Peyer's patch (tissue), 4 donors: ENCODE results near the gene GADD45G. TPM values are rescaled to one million over a fixed set of nuclear protein-coding genes. Genes with fewer than 3 reads are reported as not detected.

Source experiments
- DNase-seq, 3 donors: peaks; one replicate each; pipeline ENCODE4 v3.0.0-alpha.2; 2017 to 2019
- H3K27ac ChIP-seq, 4 donors: fragments of 200-600 bp; sonication (generic); one replicate each; pipeline ENCODE4 v1.5.1; 2016 to 2019
- H3K27me3 ChIP-seq, 2 donors: fragments of 200-600 bp; sonication (generic); one replicate each; pipeline ENCODE4 v1.5.1; 2019
- H3K36me3 ChIP-seq, 3 donors: fragments of 200-600 bp; sonication (generic); one replicate each; pipeline ENCODE4 v1.5.1; 2016 to 2019
- H3K4me1 ChIP-seq, 4 donors: fragments of 200-600 bp; sonication (generic); one replicate each; pipeline ENCODE4 v1.5.1; 2016 to 2019
- H3K4me3 ChIP-seq, 4 donors: fragments of 200-600 bp; sonication (generic); 1 replicate in 3 of 4; 2 replicates in 1 of 4; pipeline ENCODE4 v1.5.1; 2016 to 2019; ENCODE audit warnings: mild to moderate bottlenecking in 1 of 4
- H3K9me3 ChIP-seq, 4 donors: fragments of 200-600 bp; sonication (generic); one replicate each; pipeline ENCODE4 v1.5.1; 2016 to 2019; ENCODE audit warnings: mild to moderate bottlenecking in 1 of 4
- CTCF ChIP-seq, 6 experiments: fragments of 450-650 bp in 4 of 6; fragments of 200-600 bp in 2 of 6; sonication (generic) in 1 of 6; IDR thresholded peaks; one replicate each; pipeline ENCODE4 v1.5.1; 2017 to 2019; ENCODE audit warnings: antibody characterized with exemption in 6 of 6, mild to moderate bottlenecking in 3 of 6, moderate library complexity in 1 of 6
- POLR2A ChIP-seq, 2 donors: fragments of 450-650 bp; IDR thresholded peaks; one replicate each; pipeline ENCODE4 v1.5.1; 2017; ENCODE audit warnings: antibody characterized with exemption in 2 of 2, mild to moderate bottlenecking in 2 of 2, moderate library complexity in 2 of 2
- total RNA-seq, 4 donors: library from RNA; depleted of rRNA; stranded (reverse); fragments of >200 nt; gene quantifications; one replicate each; pipeline ENCODE4 v1.1.0, GENCODE V29; 2016

Gene GADD45G
- total RNA-seq, 4 donors from 2014 or later: 8.7 to 37.1 (median 12.8) TPM

GRCh38 chr9:89576404-89576839, 28.4 kb upstream of the GADD45G start:
- peak; percentile 48 to 88 (median 74) for TF ChIP-seq CTCF (IDR thresholded peaks at IDR 0.05)
- no peak for TF ChIP-seq POLR2A (IDR thresholded peaks at IDR 0.05)
- H3K9me3 ChIP-seq: no peaks in the 10 kb centered on the region
- no peaks in the 10 kb centered on the region for H3K27me3 ChIP-seq
- H3K36me3 ChIP-seq: no peaks in the 10 kb centered on the region
- H3K4me3 ChIP-seq: no peak overlapping the region
- no peak for DNase-seq
- no peaks in the 10 kb centered on the region for H3K4me1 ChIP-seq
- H3K27ac ChIP-seq: no peak overlapping the region

- H3K4me1 ChIP-seq: no peaks in the 10 kb centered on the region
- H3K36me3 ChIP-seq: no peaks in the 10 kb centered on the region
- no peak for DNase-seq
- H3K9me3 ChIP-seq: no peaks in the 10 kb centered on the region
- no peaks in the 10 kb centered on the region for H3K27me3 ChIP-seq
- TF ChIP-seq CTCF (IDR thresholded peaks at IDR 0.05): no peak
- TF ChIP-seq POLR2A (IDR thresholded peaks at IDR 0.05): no peak
- H3K4me3 ChIP-seq: no peak overlapping the region
- H3K27ac ChIP-seq: no peak overlapping the region
Observed at GRCh38 chr9:89577363-89577762, 27.4 kb upstream of the GADD45G start.

GRCh38 chr9:89579741-89580385, 24.9 kb upstream of the GADD45G start:
- Histone ChIP-seq H3K4me1 (no peaks in the 10 kb centered on the region), H3K9me3 (no peaks in the 10 kb centered on the region)
- peak in 1 of 3 donors; percentile 51 for DNase-seq

GRCh38 chr9:89586311-89586710, 18.5 kb upstream of the GADD45G start:
- no peaks in the 10 kb centered on the region for H3K4me1 ChIP-seq
- no peak for TF ChIP-seq CTCF (IDR thresholded peaks at IDR 0.05)
- no peak for TF ChIP-seq POLR2A (IDR thresholded peaks at IDR 0.05)
- no peak overlapping the region for H3K27ac ChIP-seq
- H3K9me3 ChIP-seq: no peaks in the 10 kb centered on the region
- DNase-seq: no peak
- no peaks in the 10 kb centered on the region for H3K27me3 ChIP-seq
- no peak overlapping the region for H3K4me3 ChIP-seq
- H3K36me3 ChIP-seq: no peaks in the 10 kb centered on the region

More at GRCh38 chr9:89579741-89580385, 24.9 kb upstream of the GADD45G start:
- Histone ChIP-seq H3K4me3 (no peak overlapping the region), H3K27me3 (no peaks in the 10 kb centered on the region), H3K27ac (no peak overlapping the region), H3K36me3 (no peaks in the 10 kb centered on the region)
- TF ChIP-seq CTCF (IDR thresholded peaks at IDR 0.05) (no peak), POLR2A (IDR thresholded peaks at IDR 0.05) (no peak)

- Histone ChIP-seq H3K27me3 (no peaks in the 10 kb centered on the region), H3K4me3 (no peak overlapping the region), H3K36me3 (no peaks in the 10 kb centered on the region), H3K9me3 (no peaks in the 10 kb centered on the region), H3K27ac (no peak overlapping the region), H3K4me1 (no peaks in the 10 kb centered on the region)
- TF ChIP-seq CTCF (IDR thresholded peaks at IDR 0.05) (no peak), POLR2A (IDR thresholded peaks at IDR 0.05) (no peak)
- no peak for DNase-seq
Observed at GRCh38 chr9:89588271-89588879, 16.4 kb upstream of the GADD45G start.
